ENCODE data around the gene GRK5.

- TF ChIP-seq EZH2 (IDR thresholded peaks at IDR 0.05; ENCODE audit: insufficient read depth, poor library complexity, severe bottlenecking), result no peak
- TF ChIP-seq EZH2phosphoT487 (IDR thresholded peaks at IDR 0.05; ENCODE audit: insufficient read depth, low read depth), result no peak
These were observed 43.9 kb downstream of the GRK5 start for GRCh38 chr10:119251315-119251708.
